ENCODE results near the gene RTN1. TPM values are rescaled to one million over a fixed set of nuclear protein-coding genes. Genes with fewer than 3 reads are reported as not detected.
"Not testable (repeated sequence)": the region's sequence is repeated elsewhere in the genome, so short reads cannot be mapped to it uniquely, and the experiment has no call there.

The RTN1 gene
- total and polyA plus RNA-seq, 2 experiments from 2014 or later, result 0.15 TPM; not detected in 1

DNA sequence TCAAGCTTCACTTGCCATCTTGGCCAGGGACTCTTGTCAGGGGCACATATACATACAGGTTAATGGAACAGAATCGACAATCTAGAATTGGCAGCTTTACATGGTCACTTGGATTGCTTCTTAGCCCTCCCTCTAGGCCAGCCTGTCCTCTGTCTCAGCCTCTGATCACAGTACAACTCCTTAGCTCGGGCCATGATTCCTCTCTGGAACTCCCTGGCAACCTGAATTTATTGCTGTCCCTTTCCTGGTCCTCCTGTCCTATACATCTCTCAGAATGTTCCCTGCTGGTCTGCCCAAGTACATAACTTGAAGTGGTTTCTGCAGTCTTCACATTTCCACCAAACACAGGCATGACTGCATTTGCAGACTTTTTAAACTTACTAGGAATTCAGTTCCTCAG, 214.1 kb downstream of the RTN1 start:
- TF ChIP-seq EZH2 (IDR thresholded peaks at IDR 0.05; ENCODE audit: insufficient read depth, poor library complexity, severe bottlenecking) (no peak), EZH2phosphoT487 (IDR thresholded peaks at IDR 0.05; ENCODE audit: insufficient read depth, low read depth) (no peak)
- in situ Hi-C loops (cut with MboI), result no loop called here
- Histone ChIP-seq H3K9ac (no peak overlapping the region), H2AFZ (no peak overlapping the region), H3K4me2 (ENCODE audit: unreplicated experiment) (no peak overlapping the region), H3K9me3 (ENCODE audit: low read depth) (no peaks in the 10 kb centered on the region), H3K27me3 (replicated peaks; ENCODE audit: insufficient read depth) (no peaks in the 10 kb centered on the region), H3F3A (ENCODE audit: insufficient read depth) (no peaks in the 10 kb centered on the region), H3K9me2 (ENCODE audit: insufficient read depth) (no peaks in the 10 kb centered on the region), H3K36me3 (ENCODE audit: low read depth) (no peaks in the 10 kb centered on the region), H3K27ac (no peak overlapping the region), H3K79me2 (ENCODE audit: insufficient read depth) (no peaks in the 10 kb centered on the region), H3K4me1 (ENCODE audit: insufficient read depth) (no peaks in the 10 kb centered on the region), H4K20me1 (ENCODE audit: insufficient read depth) (no peaks in the 10 kb centered on the region), H3K4me3 (no peak overlapping the region)
- DNase-seq, result no peak
- WGBS, 2 experiments (ENCODE audit: low coverage in 1 of 2, low lambda C conversion rate in 2 of 2, missing lambda C conversion rate in 2 of 2), result 16 to 17% methylated on average over 2 of the region's 2 CpGs

DNA sequence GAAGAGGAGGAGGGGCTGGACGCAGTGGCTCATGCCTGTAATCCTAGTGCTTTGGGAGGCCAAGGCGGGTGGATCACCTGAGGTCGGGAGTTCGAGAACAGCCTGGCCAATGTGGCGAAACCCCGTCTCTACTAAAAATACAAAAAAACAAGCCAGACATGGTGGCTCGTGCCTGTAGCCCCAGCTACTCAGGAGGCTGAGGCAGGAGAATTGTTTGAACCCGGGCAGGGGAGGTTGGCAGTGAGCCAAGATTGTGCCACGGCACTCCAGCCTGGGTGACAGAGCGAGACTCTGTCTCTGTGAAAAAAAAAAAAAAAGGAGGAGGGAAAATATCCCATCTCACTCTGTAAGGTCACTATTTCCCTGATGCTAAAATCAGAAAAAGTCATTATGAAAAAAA, 216.4 kb downstream of the RTN1 start:
- H3K27ac ChIP-seq; H3K9ac ChIP-seq; H3K9me2 ChIP-seq (ENCODE audit: insufficient read depth); H3K27me3 ChIP-seq (replicated peaks; ENCODE audit: insufficient read depth); H3K4me2 ChIP-seq (ENCODE audit: unreplicated experiment); H3K4me1 ChIP-seq (ENCODE audit: insufficient read depth); in situ Hi-C loops (cut with MboI); H3K79me2 ChIP-seq (ENCODE audit: insufficient read depth); H3F3A ChIP-seq (ENCODE audit: insufficient read depth); H3K36me3 ChIP-seq (ENCODE audit: low read depth); H4K20me1 ChIP-seq (ENCODE audit: insufficient read depth); H2AFZ ChIP-seq; H3K9me3 ChIP-seq (ENCODE audit: low read depth); DNase-seq; H3K4me3 ChIP-seq: not testable (repeated sequence)
- 45 to 53% methylated on average over 10 of the region's 10 CpGs for WGBS, 2 experiments (ENCODE audit: low coverage in 1 of 2, low lambda C conversion rate in 2 of 2, missing lambda C conversion rate in 2 of 2)

DNA sequence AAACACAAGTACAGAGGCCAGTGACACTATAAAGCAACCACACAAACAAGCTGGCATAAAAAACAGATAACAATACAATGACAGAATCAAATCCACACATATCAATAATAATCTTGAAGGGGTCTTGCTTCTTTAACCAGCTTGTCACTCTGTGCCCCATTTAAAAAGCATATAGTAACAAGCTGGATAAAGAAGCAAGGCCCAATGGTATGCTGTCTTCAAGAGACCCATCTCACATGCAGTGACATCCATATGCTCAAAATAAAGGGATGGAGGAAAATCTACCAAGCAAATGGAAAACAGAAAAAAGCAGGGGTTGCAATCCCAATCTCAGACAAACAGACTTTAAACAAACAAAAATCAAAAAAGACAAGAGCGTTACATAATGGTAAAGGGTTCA, 223.7 kb downstream of the RTN1 start:
- H3K9me3 ChIP-seq (ENCODE audit: low read depth); H3K9me2 ChIP-seq (ENCODE audit: insufficient read depth); H3K27me3 ChIP-seq (replicated peaks; ENCODE audit: insufficient read depth); H3K4me1 ChIP-seq (ENCODE audit: insufficient read depth); H3K4me3 ChIP-seq; H3K27ac ChIP-seq; H3K9ac ChIP-seq; H3K79me2 ChIP-seq (ENCODE audit: insufficient read depth); H4K20me1 ChIP-seq (ENCODE audit: insufficient read depth); H2AFZ ChIP-seq; H3K36me3 ChIP-seq (ENCODE audit: low read depth); DNase-seq; H3F3A ChIP-seq (ENCODE audit: insufficient read depth); H3K4me2 ChIP-seq (ENCODE audit: unreplicated experiment): not testable (repeated sequence)
- in situ Hi-C loops (cut with MboI), result loop anchor here (25.0 kb wide), 1 partner anchor 540 kb away; no protein-coding TSS in a partner anchor
- 26 to 31% methylated on average over 1 of the region's 1 CpG for WGBS, 2 experiments (ENCODE audit: low coverage in 1 of 2, low lambda C conversion rate in 2 of 2, missing lambda C conversion rate in 2 of 2)

DNA sequence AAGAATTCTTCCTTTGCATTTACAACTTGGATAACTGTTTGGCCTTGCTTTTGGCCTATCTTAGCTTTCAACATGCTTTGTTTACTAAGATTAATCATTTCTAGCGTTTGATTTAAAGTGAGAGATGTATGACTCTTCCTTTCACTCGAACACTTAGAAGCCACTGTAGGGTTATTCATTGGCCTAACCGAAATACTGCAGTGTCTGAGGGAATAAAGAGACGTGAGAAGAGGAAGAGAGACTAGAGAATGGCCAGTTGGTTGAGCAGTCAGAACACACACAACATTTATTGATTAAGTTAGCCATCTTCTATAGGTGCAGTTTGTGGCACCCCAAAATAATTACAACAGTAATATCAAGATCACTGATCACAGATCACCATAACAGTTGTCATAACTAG, 231.7 kb downstream of the RTN1 start:
- H3K79me2 ChIP-seq (ENCODE audit: insufficient read depth), result no peaks in the 10 kb centered on the region
- TF ChIP-seq EZH2 (IDR thresholded peaks at IDR 0.05; ENCODE audit: insufficient read depth, poor library complexity, severe bottlenecking) (no peak), EZH2phosphoT487 (IDR thresholded peaks at IDR 0.05; ENCODE audit: insufficient read depth, low read depth) (no peak)
- no peaks in the 10 kb centered on the region for H4K20me1 ChIP-seq (ENCODE audit: insufficient read depth)
- H3K36me3 ChIP-seq (ENCODE audit: low read depth), result no peaks in the 10 kb centered on the region
- WGBS, 2 experiments (ENCODE audit: low coverage in 1 of 2, low lambda C conversion rate in 2 of 2, missing lambda C conversion rate in 2 of 2), result 23 to 37% methylated on average over 4 of the region's 4 CpGs
- no peak overlapping the region for H3K27ac ChIP-seq
- H3K4me3 ChIP-seq, result no peak overlapping the region
- H3K27me3 ChIP-seq (replicated peaks; ENCODE audit: insufficient read depth), result no peaks in the 10 kb centered on the region
- in situ Hi-C loops (cut with MboI), result loop anchor here (25.0 kb wide), 1 partner anchor 548 kb away; no protein-coding TSS in a partner anchor
- no peak overlapping the region for H3K9ac ChIP-seq
- no peak for DNase-seq
- H3K9me2 ChIP-seq (ENCODE audit: insufficient read depth), result no peaks in the 10 kb centered on the region
- H3F3A ChIP-seq (ENCODE audit: insufficient read depth), result no peaks in the 10 kb centered on the region
- no peak overlapping the region for H2AFZ ChIP-seq
- no peaks in the 10 kb centered on the region for H3K4me1 ChIP-seq (ENCODE audit: insufficient read depth)
- no peaks in the 10 kb centered on the region for H3K9me3 ChIP-seq (ENCODE audit: low read depth)
- no peak overlapping the region for H3K4me2 ChIP-seq (ENCODE audit: unreplicated experiment)

DNA sequence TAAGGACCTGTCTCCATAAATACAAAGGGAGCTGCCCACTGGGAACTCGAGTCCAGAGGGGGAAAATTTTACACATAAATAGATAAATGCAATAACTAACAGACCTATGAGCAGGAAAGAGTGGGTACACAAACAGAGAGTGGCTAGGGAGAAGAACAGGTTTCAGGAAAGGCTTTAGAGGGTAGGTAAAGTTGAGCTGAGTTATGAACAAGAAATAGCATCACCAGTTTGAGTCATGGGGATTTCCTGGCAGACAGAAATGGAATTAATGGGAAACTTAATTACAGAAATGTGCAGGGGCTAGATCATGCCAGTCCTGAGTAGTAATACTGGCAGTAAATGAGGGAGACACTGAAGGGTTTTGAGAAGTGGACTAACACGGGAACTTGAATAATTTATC, 236.0 kb downstream of the RTN1 start:
- H3K4me1 ChIP-seq (ENCODE audit: insufficient read depth), result no peaks in the 10 kb centered on the region
- DNase-seq, result no peak
- 21 to 24% methylated on average over 2 of the region's 2 CpGs for WGBS, 2 experiments (ENCODE audit: low coverage in 1 of 2, low lambda C conversion rate in 2 of 2, missing lambda C conversion rate in 2 of 2)
- no peak overlapping the region for H3K4me3 ChIP-seq
- H3F3A ChIP-seq (ENCODE audit: insufficient read depth), result no peaks in the 10 kb centered on the region
- H3K27ac ChIP-seq, result no peak overlapping the region
- H2AFZ ChIP-seq, result no peak overlapping the region
- H3K27me3 ChIP-seq (replicated peaks; ENCODE audit: insufficient read depth), result peaks cover 20% of the 10 kb centered on the region
- no peak overlapping the region for H3K4me2 ChIP-seq (ENCODE audit: unreplicated experiment)
- in situ Hi-C loops (cut with MboI), result loop anchor here (25.0 kb wide), 1 partner anchor 553 kb away; no protein-coding TSS in a partner anchor
- no peaks in the 10 kb centered on the region for H3K79me2 ChIP-seq (ENCODE audit: insufficient read depth)
- H3K36me3 ChIP-seq (ENCODE audit: low read depth), result no peaks in the 10 kb centered on the region
- H4K20me1 ChIP-seq (ENCODE audit: insufficient read depth), result no peaks in the 10 kb centered on the region
- H3K9ac ChIP-seq, result no peak overlapping the region
- no peak for TF ChIP-seq EZH2 (IDR thresholded peaks at IDR 0.05; ENCODE audit: insufficient read depth, poor library complexity, severe bottlenecking)
- no peak for TF ChIP-seq EZH2phosphoT487 (IDR thresholded peaks at IDR 0.05; ENCODE audit: insufficient read depth, low read depth)
- no peaks in the 10 kb centered on the region for H3K9me2 ChIP-seq (ENCODE audit: insufficient read depth)
- H3K9me3 ChIP-seq (ENCODE audit: low read depth), result no peaks in the 10 kb centered on the region

Measured in GM23248 (cell line).